GM21576 (cell line): ENCODE results near the gene RHBDD3.
"Not testable (repeated sequence)": the region's sequence is repeated elsewhere in the genome, so short reads cannot be mapped to it uniquely, and the experiment has no call there.

ENCODE experiments used
- ATAC-seq: cut with Tn5 transposase; IDR thresholded peaks from one replicate; pipeline ENCODE4 v1.9.1; 2021; ENCODE audit warnings: mild to moderate bottlenecking, moderate library complexity; ENCODE audit not compliant: unreplicated experiment

RHBDD3 gene

DNA sequence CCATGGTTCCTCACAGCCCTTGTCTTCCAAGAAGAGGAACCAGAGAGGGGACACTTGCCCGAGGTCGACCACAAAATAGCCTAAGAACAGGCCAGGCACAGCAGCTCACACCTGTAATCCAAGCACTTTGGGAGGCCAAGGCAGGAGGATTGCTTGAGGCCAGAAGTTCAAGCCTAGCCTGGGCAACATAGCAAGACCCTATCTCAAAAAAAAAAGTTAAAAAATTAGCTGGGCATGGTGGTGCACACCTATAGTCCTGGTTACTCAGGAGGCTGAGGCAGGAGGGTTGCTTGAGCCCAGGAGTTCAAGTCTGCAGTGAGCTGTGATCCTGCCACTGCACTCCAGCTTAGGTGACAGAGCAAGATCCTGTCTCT is 48.4 kb downstream of the RHBDD3 start:
- not testable (repeated sequence) for ATAC-seq

DNA sequence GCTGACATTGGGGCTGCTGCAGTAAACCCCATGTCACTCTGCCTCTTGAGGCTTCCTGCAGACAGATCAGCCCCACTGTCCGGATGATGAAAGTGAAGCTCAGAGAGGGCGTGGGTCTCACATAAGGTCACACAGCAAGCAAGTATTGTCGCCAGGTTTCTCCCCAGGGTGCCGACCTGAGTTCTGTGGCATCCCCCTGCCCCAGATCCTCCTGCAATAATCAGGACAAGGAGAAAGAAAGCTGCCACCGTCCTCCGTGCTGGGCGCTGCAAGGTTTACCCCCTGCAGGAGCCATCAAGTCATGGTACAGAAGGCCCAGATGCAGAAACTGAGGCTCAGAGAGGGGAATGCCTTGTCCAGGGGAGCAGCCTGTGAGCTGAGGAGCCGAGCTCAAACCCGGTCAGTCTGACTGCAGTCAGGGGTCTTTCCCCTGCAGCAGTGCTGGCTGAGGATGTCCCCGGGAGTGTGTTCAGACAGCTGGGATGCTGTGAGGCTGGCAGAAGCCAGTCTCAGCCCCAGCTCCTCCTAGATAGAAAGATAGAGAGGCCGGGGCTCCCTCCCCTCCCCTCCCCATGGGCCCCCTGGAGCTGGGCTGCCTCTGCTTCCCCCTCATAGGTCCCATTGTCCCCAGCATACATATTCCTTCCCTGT is 48.9 kb downstream of the RHBDD3 start:
- no peak for ATAC-seq

DNA sequence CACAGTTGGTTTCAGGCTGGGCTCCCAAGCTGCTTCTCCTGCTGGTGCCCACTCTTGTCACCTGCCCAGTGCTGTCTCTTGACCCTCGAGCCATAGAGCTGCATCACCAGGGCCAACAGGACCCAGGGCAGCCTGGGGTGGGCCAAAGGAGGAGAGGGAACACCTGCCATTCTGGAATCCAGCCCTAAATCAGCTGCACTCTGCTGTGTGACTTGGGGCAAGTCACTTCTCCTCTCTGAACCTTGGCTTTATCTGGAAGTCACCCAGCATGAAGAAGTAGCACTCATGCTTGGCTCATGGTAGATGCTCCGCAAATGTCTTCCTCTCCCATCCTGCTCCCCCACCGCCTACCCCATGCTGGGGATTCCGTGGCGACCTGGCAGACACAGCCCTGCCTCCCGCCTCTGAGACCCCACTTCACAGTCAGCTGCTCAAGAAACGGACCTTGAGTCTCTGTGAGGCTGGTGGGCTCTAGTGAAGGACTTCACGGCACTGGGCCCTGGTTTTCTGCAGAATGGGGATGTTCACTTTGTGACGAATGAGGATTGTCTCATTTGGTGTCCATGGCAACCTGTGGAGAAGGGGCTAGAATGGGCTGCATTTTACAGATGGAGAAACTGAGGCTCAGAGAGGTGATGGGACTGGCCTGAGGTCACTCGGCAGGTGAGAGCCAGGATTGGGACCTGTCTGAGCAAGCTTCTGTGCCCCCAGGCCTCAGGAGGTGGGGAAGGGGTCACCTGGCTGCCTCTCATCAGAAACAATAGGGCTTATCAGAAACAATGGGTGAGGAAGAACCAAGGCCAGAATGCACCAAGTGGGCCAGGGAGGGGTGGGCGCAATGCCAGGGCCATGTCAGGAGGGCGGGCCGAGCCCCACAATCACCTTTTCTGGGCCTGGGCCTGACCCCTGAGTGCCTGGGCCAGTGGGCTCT is 49.7 kb downstream of the RHBDD3 start:
- no peak for ATAC-seq

DNA sequence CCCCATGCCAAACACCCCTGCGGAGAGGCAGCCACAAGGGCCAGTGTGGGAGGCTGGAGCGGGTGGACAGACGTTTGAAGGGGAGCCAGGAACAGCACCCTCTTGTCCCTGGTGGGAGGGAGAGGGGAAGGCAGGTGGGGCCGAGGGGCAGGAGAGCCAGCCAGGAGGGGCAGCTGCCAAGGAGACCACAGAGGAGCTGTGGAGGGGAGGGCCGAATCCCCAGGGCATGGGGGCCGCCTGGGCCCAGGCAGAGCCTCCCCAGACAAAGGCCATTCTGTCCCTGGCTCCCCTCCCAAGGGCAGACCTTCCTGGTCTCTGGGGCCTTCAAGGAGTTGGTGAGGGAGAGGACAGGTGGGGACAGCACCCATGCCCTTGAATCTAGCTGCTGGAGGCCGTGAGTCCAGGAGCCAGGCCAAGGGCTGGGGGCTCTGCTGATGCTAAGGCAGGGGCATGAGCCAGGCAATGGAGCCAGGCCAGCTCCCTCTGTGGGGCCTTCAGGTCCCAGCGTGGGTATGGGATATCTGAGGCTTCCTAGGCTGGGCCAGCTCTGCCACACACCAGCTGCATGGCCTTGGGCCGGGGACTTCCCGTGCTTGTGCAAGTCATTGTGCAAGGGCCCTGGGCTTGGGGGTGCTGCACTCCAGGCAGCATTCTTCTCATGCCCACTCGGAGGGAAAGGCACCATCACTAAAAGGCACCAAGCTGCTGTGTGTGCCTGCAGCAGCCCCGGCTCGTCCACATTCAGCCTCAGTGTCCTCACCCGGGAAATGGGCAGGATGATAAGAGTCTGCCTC is 50.7 kb downstream of the RHBDD3 start:
- ATAC-seq: no peak

DNA sequence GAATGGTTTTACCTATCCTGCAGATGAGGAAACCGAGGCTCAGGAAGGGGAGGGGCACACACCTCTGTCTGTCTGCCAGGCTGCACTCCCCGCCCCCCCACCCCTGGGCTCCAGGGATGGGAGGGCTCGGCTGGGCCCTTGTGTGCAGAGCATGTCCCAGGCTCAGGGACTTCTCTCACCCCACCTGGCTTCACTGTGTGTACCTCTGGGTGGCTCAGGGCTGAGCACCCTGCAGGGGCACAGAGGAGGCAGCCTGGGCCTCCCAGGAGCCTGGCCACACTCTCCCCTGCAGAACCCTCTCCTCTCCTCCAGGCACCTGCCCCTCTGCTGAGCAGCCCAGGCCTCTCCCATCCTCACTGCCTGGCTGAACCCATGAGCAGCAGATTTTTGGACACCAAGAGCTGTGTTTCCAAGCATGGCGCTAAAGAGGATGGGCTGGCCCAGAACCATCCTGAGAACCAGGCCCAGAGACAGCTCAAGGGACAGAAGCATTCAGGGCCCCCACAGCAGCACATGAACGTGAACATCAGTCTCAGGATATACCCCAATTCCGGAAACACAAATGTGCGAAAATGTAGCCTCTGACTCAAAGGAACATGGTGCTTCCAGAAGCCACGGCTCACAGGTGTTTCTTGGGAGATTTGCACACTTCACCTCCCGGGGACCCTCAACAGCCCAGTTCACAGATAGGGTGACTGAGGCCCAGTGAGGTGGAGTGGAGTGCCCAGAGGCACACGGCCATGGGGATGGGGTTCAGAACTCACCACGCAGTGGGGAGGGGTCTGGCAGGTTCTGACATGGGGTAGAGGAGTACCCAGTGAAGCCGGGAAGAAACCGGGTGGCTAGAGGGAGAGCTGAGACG is 51.5 kb downstream of the RHBDD3 start:
- no peak for ATAC-seq

DNA sequence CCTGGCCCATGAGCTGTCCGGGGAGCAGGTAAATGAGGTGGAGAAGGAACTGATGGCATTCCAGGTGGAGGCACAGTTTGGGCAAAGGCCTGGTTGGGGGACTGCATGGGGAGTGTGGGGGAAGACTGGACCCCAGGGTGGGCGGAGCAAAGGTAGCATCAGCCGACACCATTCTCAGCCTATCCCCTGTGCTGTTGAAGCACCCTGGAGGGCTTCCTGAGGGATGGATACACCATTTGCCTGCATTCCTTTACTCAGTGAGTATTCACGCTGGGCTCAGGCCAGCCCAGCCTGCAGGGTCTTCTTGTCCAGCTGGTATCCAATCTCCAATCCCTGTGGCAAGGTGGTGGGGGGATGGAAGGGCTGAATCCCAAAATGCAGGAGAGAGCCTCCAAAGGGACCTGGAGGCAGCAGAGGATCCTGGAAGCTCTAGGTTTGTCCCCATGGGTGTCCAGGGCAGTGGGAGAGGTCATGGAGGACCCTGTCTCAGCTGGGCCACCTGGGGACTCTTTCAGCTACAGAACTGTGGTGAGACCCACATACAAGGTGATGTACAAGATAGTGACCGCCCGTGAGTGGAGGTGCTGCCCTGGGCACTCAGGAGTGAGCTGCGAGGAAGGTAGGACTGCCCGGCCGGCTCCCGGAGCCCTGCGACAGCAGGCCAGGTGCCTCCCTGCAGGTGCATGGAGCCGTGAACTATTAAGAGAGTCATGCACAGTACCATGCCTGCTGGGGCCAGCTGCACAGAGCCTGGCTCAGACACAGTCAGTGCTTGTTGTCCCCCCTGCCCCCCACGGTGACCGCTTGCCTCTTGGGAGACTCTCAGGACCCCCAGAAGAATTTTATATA is 52.5 kb downstream of the RHBDD3 start:
- ATAC-seq: no peak

DNA sequence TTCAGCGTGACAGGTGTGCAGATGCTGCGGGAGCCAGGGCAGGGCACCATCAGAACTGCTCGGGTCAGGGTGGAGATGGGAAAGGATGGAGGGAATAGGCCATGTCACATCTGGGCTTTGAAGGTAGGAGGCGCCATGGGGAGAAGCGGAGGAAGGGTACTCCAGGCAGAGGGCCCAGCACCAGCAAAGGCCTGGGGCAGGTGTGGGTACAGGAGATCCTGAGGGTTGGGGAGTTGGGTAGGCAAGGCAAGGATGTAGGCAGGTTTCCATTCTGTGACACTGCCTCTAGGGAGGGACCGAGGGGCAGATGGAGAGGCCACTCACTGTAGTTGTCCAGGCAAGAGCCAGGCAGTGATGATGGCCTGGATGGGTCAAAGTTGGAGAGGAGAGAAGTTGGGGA is 53.5 kb downstream of the RHBDD3 start:
- no peak for ATAC-seq

DNA sequence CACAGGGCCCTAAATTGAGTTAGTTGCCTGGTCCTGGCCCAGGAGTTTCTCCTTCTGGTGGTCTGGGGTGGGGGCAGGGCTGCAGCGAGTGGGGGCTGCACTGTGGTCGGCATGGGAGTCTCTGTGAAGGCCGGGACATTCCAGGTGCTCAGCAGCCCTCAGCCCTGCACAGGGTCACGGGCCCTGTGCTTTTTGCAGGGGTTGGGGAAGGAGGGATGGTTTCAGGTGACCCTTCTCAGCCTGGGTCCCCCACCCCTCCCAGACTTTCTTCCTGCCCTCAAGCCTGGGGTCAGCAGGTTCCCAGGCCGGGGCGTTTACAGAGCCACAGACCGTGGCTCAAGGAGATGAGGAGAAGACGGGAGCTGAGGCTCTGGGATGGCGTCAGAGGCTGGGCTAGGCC is 54.3 kb downstream of the RHBDD3 start:
- no peak for ATAC-seq

DNA sequence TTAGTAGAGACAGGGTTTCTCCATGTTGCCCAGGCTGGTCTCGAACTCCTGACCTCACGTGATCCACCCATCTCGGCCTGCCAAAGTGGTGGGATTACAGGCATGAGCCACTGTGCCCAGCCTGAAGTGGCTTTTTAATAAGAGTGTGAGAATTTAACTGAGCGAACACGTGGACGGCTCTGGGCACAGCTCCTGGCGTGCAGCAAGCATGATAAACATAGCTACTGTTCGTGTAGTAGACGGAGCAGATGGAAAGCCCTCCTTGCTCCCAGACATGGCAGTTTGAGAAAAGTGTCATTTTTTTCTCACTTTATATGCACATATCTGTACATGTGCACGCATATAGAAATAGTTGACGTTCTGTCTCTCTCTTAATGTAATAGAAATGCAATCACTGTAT is 55.0 kb downstream of the RHBDD3 start:
- no peak for ATAC-seq

DNA sequence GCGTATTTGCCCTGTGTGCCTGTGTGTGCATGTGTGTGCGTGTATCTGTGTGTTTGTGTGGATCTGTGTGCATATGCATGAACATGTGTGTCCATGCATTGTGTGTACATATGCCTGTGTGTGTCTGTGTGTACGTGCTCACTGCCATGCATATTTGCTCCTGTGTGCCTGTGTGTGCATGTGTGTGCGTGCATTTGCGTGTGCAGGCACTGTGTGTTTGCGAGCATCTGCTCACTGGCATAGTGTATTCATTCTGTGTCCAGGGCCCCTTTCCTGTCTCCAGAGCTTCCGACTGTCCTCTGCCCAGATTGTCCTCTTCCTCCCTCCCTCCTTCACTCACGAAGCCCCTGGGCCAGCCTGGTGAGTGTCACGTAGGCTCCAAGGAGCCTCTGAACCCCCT is 56.3 kb downstream of the RHBDD3 start:
- no peak for ATAC-seq

DNA sequence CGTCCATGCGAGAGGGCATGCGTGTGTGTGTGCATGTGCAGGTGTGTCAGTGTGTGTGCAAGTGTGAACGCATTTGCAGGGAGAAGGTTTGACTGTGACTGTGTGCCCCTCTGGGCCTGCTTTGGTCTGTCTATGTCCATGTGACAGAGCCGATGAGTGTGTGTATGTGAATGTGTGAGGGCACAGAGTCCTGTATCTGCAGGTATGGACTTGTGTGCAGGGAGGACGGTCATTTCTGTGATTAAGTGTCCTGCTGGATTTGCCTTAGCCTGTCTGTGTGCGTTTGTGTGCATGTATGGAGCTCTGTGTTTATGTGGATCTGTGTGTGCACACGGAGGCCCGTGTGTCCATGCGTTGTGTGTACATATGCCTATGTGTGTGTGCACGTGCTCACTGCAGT is 56.7 kb downstream of the RHBDD3 start:
- no peak for ATAC-seq
